PFSK-1 (cell line): Measurements from ENCODE around the gene MYL4.

Source experiments
- POLR2AphosphoS5 ChIP-seq: IDR thresholded peaks from 2 replicates; pipeline ENCODE4 v1.6.1; 2012; ENCODE audit warnings: low read depth, mild to moderate bottlenecking, control low read depth, low read length, moderate library complexity
- SIN3A ChIP-seq: IDR thresholded peaks from 2 replicates; pipeline ENCODE4 v1.6.1; 2012; ENCODE audit warnings: mild to moderate bottlenecking, low read length, moderate library complexity, borderline replicate concordance; ENCODE audit not compliant: insufficient read depth
- TAF1 ChIP-seq: IDR thresholded peaks from 2 replicates; pipeline ENCODE4 v1.6.1; 2012; ENCODE audit warnings: low read length, control low read depth, borderline replicate concordance; ENCODE audit not compliant: insufficient read depth
- TF ChIP-seq, protein P1 (sequence below), 2 experiments: IDR thresholded peaks; 2 replicates each; pipeline versions ENCODE4 v1.6.1 to v1.8.0; 2011 to 2012; ENCODE audit warnings: low read depth in 2 of 2, low read length in 2 of 2, control low read depth in 1 of 2, inconsistent platforms in 1 of 2, mild to moderate bottlenecking in 1 of 2, moderate library complexity in 1 of 2; ENCODE audit not compliant: insufficient read depth in 1 of 2

DNA sequence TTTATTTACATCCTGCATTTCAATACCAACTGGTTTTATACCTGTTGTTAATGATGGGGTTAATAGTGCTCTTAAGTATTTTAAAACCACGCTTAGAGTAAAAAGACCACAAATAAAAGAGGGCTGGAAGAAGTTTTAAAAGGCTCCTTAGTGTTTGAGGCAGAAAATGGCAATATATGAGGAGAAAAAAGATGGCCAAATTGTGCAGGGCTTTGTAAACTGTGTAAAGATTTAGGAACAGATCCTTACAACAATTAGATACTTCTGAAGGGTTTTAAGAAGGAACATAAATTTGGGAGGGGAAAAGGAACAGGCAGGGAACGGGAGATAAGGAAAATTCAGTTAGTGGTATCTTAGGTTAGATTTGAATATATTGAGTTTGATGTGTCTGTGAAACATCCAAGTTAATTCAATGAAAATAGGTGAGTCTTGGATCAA, 32.7 kb upstream of the MYL4 start:
- TF ChIP-seq POLR2AphosphoS5 = no peak
- TF ChIP-seq, protein P1, sequence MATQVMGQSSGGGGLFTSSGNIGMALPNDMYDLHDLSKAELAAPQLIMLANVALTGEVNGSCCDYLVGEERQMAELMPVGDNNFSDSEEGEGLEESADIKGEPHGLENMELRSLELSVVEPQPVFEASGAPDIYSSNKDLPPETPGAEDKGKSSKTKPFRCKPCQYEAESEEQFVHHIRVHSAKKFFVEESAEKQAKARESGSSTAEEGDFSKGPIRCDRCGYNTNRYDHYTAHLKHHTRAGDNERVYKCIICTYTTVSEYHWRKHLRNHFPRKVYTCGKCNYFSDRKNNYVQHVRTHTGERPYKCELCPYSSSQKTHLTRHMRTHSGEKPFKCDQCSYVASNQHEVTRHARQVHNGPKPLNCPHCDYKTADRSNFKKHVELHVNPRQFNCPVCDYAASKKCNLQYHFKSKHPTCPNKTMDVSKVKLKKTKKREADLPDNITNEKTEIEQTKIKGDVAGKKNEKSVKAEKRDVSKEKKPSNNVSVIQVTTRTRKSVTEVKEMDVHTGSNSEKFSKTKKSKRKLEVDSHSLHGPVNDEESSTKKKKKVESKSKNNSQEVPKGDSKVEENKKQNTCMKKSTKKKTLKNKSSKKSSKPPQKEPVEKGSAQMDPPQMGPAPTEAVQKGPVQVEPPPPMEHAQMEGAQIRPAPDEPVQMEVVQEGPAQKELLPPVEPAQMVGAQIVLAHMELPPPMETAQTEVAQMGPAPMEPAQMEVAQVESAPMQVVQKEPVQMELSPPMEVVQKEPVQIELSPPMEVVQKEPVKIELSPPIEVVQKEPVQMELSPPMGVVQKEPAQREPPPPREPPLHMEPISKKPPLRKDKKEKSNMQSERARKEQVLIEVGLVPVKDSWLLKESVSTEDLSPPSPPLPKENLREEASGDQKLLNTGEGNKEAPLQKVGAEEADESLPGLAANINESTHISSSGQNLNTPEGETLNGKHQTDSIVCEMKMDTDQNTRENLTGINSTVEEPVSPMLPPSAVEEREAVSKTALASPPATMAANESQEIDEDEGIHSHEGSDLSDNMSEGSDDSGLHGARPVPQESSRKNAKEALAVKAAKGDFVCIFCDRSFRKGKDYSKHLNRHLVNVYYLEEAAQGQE (IDR thresholded peaks at IDR 0.05; ENCODE audit: insufficient read depth in 1 of 2, low read depth in 2 of 2, low read length in 2 of 2) = no peak
- TF ChIP-seq SIN3A = no peak
- no peak for TF ChIP-seq TAF1
